ENCODE measurements around the gene PMPCA.
A peak's percentile ranks its signal among the peaks of the same experiment; 100 is the strongest.

Gene PMPCA

DNA sequence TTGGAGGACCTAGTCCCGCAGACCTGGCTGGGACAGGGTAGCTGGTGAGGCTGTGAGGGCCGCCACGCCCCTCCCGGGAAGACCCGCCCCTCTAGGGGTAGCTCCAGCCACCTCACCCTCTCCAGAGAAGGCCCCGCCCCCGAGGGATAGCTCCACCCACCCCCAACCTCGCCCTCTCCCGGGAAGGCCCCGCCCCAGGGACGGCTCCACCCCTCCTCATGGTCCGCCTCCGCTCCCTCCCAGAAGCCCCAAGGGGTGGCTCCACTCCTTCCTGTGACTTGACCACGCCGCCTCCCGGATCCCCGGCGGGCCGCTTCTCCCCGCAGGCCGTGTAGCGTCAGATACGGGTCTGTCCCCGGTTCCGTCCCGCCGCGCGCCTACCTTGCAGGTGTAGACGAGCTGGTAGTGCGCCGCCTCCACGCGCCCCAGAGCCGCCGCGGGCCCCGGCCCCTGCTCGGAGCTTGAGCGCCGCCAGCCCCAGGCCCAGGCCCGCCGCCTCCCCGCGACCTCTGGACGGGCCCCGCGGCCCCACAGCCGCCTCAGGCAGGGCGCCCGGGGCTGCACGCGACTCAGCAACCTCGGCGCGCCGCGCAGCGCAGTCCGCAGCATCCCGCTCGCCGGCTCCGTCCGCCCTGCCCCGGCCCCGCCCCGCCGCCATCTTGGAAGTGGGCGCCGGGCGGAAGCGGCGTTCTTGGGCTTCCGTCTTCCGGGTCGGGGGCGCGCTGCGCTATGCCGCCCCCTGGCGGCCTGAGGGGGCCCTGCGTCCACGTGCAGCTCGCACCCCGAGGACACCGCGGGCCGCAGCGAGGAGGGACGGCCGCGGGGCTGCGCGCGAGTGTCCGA lies 47.1 kb upstream of the PMPCA start, which contains the start of gene DNLZ (continued):
- TF ChIP-seq ZNF16 (tag by site-specific recombination; IDR thresholded peaks at IDR 0.05; ENCODE audit: low read depth) (no peak), ZNF10 (tag by site-specific recombination; IDR thresholded peaks at IDR 0.05) (no peak), ZNF76 (tag by site-specific recombination; IDR thresholded peaks at IDR 0.05; ENCODE audit: borderline replicate concordance, low read depth) (peak; percentile 65), ZBTB17 (tag by site-specific recombination; IDR thresholded peaks at IDR 0.05) (0 out of 2 replicates have a peak, but pooled peaks have one; percentile 27), ZNF366 (tag by site-specific recombination; conservative IDR thresholded peaks at IDR 0.05) (no peak), ZNF23 (tag by site-specific recombination; IDR thresholded peaks at IDR 0.05; ENCODE audit: borderline replicate concordance) (no peak), FEZF1 (tag by site-specific recombination; IDR thresholded peaks at IDR 0.05) (no peak), GLI2 (tag by site-specific recombination; IDR thresholded peaks at IDR 0.05; ENCODE audit: borderline replicate concordance, low read depth) (no peak), ZNF664 (tag by site-specific recombination; IDR thresholded peaks at IDR 0.05) (no peak), OSR2 (tag by site-specific recombination; IDR thresholded peaks at IDR 0.05) (no peak), ZFHX2 (tag by site-specific recombination; conservative IDR thresholded peaks at IDR 0.05) (peak; percentile 51; the same call in 1 of the 2 replicates), KLF9 (tag by site-specific recombination; IDR thresholded peaks at IDR 0.05; ENCODE audit: low read depth) (peak; percentile 92), REPIN1 (tag by site-specific recombination; IDR thresholded peaks at IDR 0.05; ENCODE audit: low read depth) (no peak), ZNF433 (tag by site-specific recombination; IDR thresholded peaks at IDR 0.05; ENCODE audit: low read depth) (no peak), ZNF354C (tag by site-specific recombination; IDR thresholded peaks at IDR 0.05; ENCODE audit: borderline replicate concordance, low read depth) (no peak), ZNF133 (tag by site-specific recombination; IDR thresholded peaks at IDR 0.05) (no peak), ZBTB7A (tag by site-specific recombination; IDR thresholded peaks at IDR 0.05; ENCODE audit: low read depth) (peak; percentile 16; the same call in 1 of the 2 replicates), ZNF791 (tag by site-specific recombination; IDR thresholded peaks at IDR 0.05) (no peak), ZNF174 (tag by site-specific recombination; IDR thresholded peaks at IDR 0.05) (no peak), ZNF121 (tag by site-specific recombination; IDR thresholded peaks at IDR 0.05) (no peak), ZNF423 (tag by site-specific recombination; IDR thresholded peaks at IDR 0.05) (no peak), ZNF776 (tag by site-specific recombination; IDR thresholded peaks at IDR 0.05; ENCODE audit: borderline replicate concordance) (no peak), ZNF394 (tag by site-specific recombination; IDR thresholded peaks at IDR 0.05; ENCODE audit: borderline replicate concordance) (no peak), MZF1 (tag by site-specific recombination; IDR thresholded peaks at IDR 0.05; ENCODE audit: borderline replicate concordance) (no peak), GFI1B (tag by site-specific recombination; IDR thresholded peaks at IDR 0.05) (no peak)
- TF ChIP-seq, protein P1, sequence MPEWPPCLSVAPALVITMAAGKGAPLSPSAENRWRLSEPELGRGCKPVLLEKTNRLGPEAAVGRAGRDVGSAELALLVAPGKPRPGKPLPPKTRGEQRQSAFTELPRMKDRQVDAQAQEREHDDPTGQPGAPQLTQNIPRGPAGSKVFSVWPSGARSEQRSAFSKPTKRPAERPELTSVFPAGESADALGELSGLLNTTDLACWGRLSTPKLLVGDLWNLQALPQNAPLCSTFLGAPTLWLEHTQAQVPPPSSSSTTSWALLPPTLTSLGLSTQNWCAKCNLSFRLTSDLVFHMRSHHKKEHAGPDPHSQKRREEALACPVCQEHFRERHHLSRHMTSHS (tag by site-specific recombination; IDR thresholded peaks at IDR 0.05), result no peak
- TF ChIP-seq, protein P2, sequence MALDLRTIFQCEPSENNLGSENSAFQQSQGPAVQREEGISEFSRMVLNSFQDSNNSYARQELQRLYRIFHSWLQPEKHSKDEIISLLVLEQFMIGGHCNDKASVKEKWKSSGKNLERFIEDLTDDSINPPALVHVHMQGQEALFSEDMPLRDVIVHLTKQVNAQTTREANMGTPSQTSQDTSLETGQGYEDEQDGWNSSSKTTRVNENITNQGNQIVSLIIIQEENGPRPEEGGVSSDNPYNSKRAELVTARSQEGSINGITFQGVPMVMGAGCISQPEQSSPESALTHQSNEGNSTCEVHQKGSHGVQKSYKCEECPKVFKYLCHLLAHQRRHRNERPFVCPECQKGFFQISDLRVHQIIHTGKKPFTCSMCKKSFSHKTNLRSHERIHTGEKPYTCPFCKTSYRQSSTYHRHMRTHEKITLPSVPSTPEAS (tag by site-specific recombination; IDR thresholded peaks at IDR 0.05), result no peak
- TF ChIP-seq, protein P3, sequence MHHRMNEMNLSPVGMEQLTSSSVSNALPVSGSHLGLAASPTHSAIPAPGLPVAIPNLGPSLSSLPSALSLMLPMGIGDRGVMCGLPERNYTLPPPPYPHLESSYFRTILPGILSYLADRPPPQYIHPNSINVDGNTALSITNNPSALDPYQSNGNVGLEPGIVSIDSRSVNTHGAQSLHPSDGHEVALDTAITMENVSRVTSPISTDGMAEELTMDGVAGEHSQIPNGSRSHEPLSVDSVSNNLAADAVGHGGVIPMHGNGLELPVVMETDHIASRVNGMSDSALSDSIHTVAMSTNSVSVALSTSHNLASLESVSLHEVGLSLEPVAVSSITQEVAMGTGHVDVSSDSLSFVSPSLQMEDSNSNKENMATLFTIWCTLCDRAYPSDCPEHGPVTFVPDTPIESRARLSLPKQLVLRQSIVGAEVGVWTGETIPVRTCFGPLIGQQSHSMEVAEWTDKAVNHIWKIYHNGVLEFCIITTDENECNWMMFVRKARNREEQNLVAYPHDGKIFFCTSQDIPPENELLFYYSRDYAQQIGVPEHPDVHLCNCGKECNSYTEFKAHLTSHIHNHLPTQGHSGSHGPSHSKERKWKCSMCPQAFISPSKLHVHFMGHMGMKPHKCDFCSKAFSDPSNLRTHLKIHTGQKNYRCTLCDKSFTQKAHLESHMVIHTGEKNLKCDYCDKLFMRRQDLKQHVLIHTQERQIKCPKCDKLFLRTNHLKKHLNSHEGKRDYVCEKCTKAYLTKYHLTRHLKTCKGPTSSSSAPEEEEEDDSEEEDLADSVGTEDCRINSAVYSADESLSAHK (tag by site-specific recombination; IDR thresholded peaks at IDR 0.05), result no peak
- TF ChIP-seq, protein P4, sequence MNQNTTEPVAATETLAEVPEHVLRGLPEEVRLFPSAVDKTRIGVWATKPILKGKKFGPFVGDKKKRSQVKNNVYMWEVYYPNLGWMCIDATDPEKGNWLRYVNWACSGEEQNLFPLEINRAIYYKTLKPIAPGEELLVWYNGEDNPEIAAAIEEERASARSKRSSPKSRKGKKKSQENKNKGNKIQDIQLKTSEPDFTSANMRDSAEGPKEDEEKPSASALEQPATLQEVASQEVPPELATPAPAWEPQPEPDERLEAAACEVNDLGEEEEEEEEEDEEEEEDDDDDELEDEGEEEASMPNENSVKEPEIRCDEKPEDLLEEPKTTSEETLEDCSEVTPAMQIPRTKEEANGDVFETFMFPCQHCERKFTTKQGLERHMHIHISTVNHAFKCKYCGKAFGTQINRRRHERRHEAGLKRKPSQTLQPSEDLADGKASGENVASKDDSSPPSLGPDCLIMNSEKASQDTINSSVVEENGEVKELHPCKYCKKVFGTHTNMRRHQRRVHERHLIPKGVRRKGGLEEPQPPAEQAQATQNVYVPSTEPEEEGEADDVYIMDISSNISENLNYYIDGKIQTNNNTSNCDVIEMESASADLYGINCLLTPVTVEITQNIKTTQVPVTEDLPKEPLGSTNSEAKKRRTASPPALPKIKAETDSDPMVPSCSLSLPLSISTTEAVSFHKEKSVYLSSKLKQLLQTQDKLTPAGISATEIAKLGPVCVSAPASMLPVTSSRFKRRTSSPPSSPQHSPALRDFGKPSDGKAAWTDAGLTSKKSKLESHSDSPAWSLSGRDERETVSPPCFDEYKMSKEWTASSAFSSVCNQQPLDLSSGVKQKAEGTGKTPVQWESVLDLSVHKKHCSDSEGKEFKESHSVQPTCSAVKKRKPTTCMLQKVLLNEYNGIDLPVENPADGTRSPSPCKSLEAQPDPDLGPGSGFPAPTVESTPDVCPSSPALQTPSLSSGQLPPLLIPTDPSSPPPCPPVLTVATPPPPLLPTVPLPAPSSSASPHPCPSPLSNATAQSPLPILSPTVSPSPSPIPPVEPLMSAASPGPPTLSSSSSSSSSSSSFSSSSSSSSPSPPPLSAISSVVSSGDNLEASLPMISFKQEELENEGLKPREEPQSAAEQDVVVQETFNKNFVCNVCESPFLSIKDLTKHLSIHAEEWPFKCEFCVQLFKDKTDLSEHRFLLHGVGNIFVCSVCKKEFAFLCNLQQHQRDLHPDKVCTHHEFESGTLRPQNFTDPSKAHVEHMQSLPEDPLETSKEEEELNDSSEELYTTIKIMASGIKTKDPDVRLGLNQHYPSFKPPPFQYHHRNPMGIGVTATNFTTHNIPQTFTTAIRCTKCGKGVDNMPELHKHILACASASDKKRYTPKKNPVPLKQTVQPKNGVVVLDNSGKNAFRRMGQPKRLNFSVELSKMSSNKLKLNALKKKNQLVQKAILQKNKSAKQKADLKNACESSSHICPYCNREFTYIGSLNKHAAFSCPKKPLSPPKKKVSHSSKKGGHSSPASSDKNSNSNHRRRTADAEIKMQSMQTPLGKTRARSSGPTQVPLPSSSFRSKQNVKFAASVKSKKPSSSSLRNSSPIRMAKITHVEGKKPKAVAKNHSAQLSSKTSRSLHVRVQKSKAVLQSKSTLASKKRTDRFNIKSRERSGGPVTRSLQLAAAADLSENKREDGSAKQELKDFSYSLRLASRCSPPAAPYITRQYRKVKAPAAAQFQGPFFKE (tag by site-specific recombination; IDR thresholded peaks at IDR 0.05; ENCODE audit: borderline replicate concordance), result no peak
